Trophoblast cell (in vitro differentiated cells and primary cell): ENCODE results near the gene CDC42SE2.
"Not testable (repeated sequence)": the region's sequence is repeated elsewhere in the genome, so short reads cannot be mapped to it uniquely, and the experiment has no call there.

Experiments
- DNase-seq, 2 donors: peaks; one replicate each; pipeline ENCODE4 v3.0.0-alpha.2; 2016
- H2AFZ ChIP-seq: 2 replicates; pipeline ENCODE4 v1.6.1; 2013; ENCODE audit warnings: low read length, moderate library complexity, mild to moderate bottlenecking; ENCODE audit not compliant: insufficient read depth, poor library complexity
- H2AK5ac ChIP-seq: 2 replicates; pipeline ENCODE4 v1.6.1; 2013; ENCODE audit warnings: mild to moderate bottlenecking, low read length
- H2BK120ac ChIP-seq: 2 replicates; pipeline ENCODE4 v1.6.1; 2013; ENCODE audit warnings: low read length, mild to moderate bottlenecking, moderate library complexity; ENCODE audit not compliant: insufficient read depth, poor library complexity
- H2BK12ac ChIP-seq: 2 replicates; pipeline ENCODE4 v1.6.1; 2013; ENCODE audit warnings: mild to moderate bottlenecking, low read length, moderate library complexity
- H2BK5ac ChIP-seq: 2 replicates; pipeline ENCODE4 v1.6.1; 2013; ENCODE audit warnings: low read length, low read depth, moderate library complexity, mild to moderate bottlenecking; ENCODE audit not compliant: poor library complexity
- H3K14ac ChIP-seq: 2 replicates; pipeline ENCODE4 v1.6.1; 2013; ENCODE audit warnings: mild to moderate bottlenecking, low read length
- H3K18ac ChIP-seq: 2 replicates; pipeline ENCODE4 v1.6.1; 2013; ENCODE audit warnings: mild to moderate bottlenecking, low read length
- H3K23ac ChIP-seq: 2 replicates; pipeline ENCODE4 v1.6.1; 2013; ENCODE audit warnings: low read length
- H3K27ac ChIP-seq: 2 replicates; pipeline ENCODE4 v1.5.1; 2013; ENCODE audit warnings: low read depth, mild to moderate bottlenecking, inconsistent platforms, low read length, moderate library complexity
- H3K27me3 ChIP-seq: 2 replicates; pipeline ENCODE4 v1.6.1; 2013; ENCODE audit warnings: inconsistent platforms, mild to moderate bottlenecking, low read length, moderate library complexity; ENCODE audit not compliant: insufficient read depth
- H3K36me3 ChIP-seq, 2 experiments: 1 replicate in 1 of 2; 2 replicates in 1 of 2; pipeline ENCODE4 v1.6.1; 2013; ENCODE audit warnings: low read length in 2 of 2, mild to moderate bottlenecking in 2 of 2, moderate library complexity in 1 of 2; ENCODE audit not compliant: insufficient read depth in 2 of 2, control insufficient read depth in 1 of 2
- H3K4ac ChIP-seq: 2 replicates; pipeline ENCODE4 v1.6.1; 2013; ENCODE audit warnings: low read depth, mild to moderate bottlenecking, low read length, moderate library complexity
- H3K4me1 ChIP-seq, 2 experiments: 1 replicate in 1 of 2; 2 replicates in 1 of 2; pipeline ENCODE4 v1.6.1; 2013; ENCODE audit warnings: low read length in 2 of 2, mild to moderate bottlenecking in 2 of 2, moderate library complexity in 1 of 2; ENCODE audit not compliant: insufficient read depth in 2 of 2, control insufficient read depth in 1 of 2
- H3K4me2 ChIP-seq: 2 replicates; pipeline ENCODE4 v1.6.1; 2013; ENCODE audit warnings: inconsistent platforms, mild to moderate bottlenecking, low read length, moderate library complexity
- H3K4me3 ChIP-seq: 2 replicates; pipeline ENCODE4 v1.5.1; 2013; ENCODE audit warnings: mild to moderate bottlenecking, low read depth, low read length, inconsistent platforms
- H3K79me1 ChIP-seq: one replicate; pipeline ENCODE4 v1.6.1; 2013; ENCODE audit warnings: low read length
- H3K79me2 ChIP-seq: 2 replicates; pipeline ENCODE4 v1.6.1; 2013; ENCODE audit warnings: low read length, mild to moderate bottlenecking; ENCODE audit not compliant: control insufficient read depth, insufficient read depth, poor library complexity
- H3K9ac ChIP-seq: 2 replicates; pipeline ENCODE4 v1.6.1; 2013; ENCODE audit warnings: mild to moderate bottlenecking, low read length
- H3K9me3 ChIP-seq: 2 replicates; pipeline ENCODE4 v1.6.1; 2013; ENCODE audit warnings: low read depth, mild to moderate bottlenecking, control low read depth, inconsistent platforms, low read length; ENCODE audit not compliant: insufficient read depth
- H4K12ac ChIP-seq: 2 replicates; pipeline ENCODE4 v1.6.1; 2013; ENCODE audit warnings: low read depth, mild to moderate bottlenecking, low read length, moderate library complexity
- H4K8ac ChIP-seq: 2 replicates; pipeline ENCODE4 v1.6.1; 2013; ENCODE audit warnings: low read depth, mild to moderate bottlenecking, low read length, moderate library complexity
- H4K91ac ChIP-seq: one replicate; pipeline ENCODE4 v1.6.1; 2013; ENCODE audit warnings: low read depth, mild to moderate bottlenecking, low read length, moderate library complexity
- WGBS: extraction: QIAGEN DNeasy Blood & Tissue Kit; methylation state at CpG from one replicate; pipeline ENCODE4 v1.1.7; 2013; ENCODE audit warnings: missing lambda C conversion rate; ENCODE audit not compliant: insufficient read length, insufficient coverage; ENCODE audit errors: extremely low coverage; 5-methylcytosine and 5-hydroxymethylcytosine counted together

The CDC42SE2 gene

DNA sequence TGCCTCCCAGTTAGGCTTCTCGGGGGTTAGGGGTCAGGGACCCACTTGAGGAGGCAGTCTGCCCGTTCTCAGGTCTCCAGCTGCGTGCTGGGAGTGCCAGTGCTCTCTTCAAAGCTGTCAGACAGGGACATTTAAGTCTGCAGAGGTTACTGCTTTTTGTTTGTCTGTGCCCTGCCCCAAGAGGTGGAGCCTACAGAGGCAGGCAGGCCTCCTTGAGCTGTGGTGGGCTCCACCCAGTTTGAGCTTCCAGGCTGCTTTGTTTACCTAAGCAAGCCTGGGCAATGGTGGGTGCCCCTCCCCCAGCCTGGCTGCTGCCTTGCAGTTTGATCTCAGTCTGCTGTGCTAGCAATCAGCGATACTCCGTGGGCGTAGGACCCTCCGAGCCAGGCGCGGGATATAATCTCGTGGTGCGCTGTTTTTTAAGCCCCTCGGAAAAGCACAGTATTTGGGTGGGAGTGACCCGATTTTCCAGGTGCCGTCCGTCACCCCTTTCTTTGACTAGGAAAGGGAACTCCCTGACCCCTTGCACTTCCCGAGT, 48.5 kb downstream of the CDC42SE2 start:
- H4K12ac ChIP-seq, result peak overlapping the region; percentile 43
- not testable (repeated sequence) for H2BK5ac ChIP-seq, H3K79me1 ChIP-seq, H3K27me3 ChIP-seq, H2BK120ac ChIP-seq, H3K14ac ChIP-seq, H3K79me2 ChIP-seq, H3K23ac ChIP-seq, H3K4me1 ChIP-seq, H2AFZ ChIP-seq, H3K9ac ChIP-seq, DNase-seq, H2AK5ac ChIP-seq, H3K4me3 ChIP-seq, H3K27ac ChIP-seq, H3K36me3 ChIP-seq, H3K9me3 ChIP-seq, H2BK12ac ChIP-seq
- peak overlapping the region; percentile 82 for H3K18ac ChIP-seq
- H4K91ac ChIP-seq, result peak overlapping the region; percentile 43
- WGBS, result no CpG with 5 or more reads among the region's 16 CpGs
- peak overlapping the region; percentile 56 for H3K4me2 ChIP-seq
- H3K4ac ChIP-seq, result peak overlapping the region; percentile 75
- H4K8ac ChIP-seq, result peak overlapping the region; percentile 65

DNA sequence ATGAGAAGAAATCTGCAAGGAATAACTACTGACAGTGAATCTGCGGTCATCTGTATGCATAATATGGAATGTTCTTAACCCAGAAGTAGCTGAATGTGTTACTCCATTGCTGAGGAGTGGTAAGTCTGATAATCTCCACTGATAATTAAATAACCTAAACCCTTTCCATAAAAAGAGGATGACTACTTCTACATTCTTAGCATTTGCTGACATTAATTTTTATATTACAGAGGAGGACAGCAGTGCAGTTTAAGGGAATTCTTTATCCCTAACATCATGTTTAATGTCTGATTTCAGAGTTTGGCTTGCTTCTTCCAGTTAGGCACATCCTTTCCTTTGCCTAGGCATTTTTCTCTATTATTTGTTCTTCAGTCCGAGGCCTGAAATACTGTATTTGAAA, 52.2 kb downstream of the CDC42SE2 start:
- WGBS, result no CpG with 5 or more reads among the region's 2 CpGs
- Histone ChIP-seq H3K27me3 (no peaks in the 10 kb centered on the region), H4K91ac (no peak overlapping the region), H3K4ac (no peak overlapping the region), H3K4me2 (no peak overlapping the region), H4K12ac (no peak overlapping the region), H2BK5ac (no peak overlapping the region), H2AFZ (no peak overlapping the region), H3K79me1 (peaks cover 2% of the 10 kb centered on the region), H3K9me3 (no peaks in the 10 kb centered on the region), H3K14ac (no peak overlapping the region), H3K4me1 (peaks cover 2 to 6% of the 10 kb centered on the region in 2 experiments), H3K23ac (no peak overlapping the region), H4K8ac (no peak overlapping the region), H3K18ac (no peak overlapping the region), H2AK5ac (no peak overlapping the region), H3K9ac (no peak overlapping the region), H3K27ac (no peak overlapping the region), H3K4me3 (no peak overlapping the region), H2BK12ac (no peak overlapping the region), H2BK120ac (no peak overlapping the region), H3K79me2 (peaks cover 2% of the 10 kb centered on the region), H3K36me3 (peaks cover 0 to 2% of the 10 kb centered on the region in 2 experiments)
- peak in 1 of 2 donors; percentile 54 for DNase-seq

DNA sequence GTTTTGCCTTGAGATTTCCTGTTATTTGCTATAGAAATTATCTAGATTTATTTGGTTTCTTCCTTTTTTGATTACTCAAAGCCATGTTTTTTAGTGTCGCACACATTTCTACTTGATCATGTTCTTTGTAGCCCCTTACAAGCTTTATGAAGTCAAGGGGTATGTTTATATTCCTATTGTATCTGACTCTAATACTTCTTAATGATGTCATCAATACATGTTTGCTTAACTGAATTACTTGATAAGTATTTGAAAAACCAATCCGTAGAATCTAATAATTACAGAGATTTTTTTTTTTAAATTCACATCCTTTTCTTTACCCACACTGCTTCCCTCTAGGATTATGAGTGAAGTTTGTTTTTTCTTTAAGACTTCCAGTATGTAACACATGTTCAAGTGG, 53.0 kb downstream of the CDC42SE2 start:
- no CpG with 5 or more reads among the region's 2 CpGs for WGBS
- Histone ChIP-seq H2BK12ac (no peak overlapping the region), H4K12ac (no peak overlapping the region)

DNA sequence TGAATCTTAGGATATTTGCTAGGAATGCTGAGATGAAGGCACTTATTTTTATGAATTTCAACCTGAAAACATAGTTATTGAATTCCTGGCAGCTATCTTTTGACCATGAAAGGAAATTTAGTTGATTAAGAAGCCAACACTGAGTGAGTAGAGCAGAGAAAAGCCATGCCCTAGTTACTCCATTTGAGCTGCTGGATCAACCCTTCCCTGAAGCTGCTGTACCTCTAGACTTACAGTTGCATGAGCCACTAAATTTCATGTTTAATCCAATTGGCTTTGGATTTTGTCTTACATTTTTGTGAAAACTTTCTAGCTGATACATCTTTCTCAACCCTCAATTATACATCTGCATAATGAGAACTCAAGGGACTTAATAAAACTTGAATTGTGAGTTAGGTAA, 54.6 kb downstream of the CDC42SE2 start:
- Histone ChIP-seq H3K4ac (no peak overlapping the region), H3K27ac (no peak overlapping the region), H2BK5ac (no peak overlapping the region), H3K23ac (no peak overlapping the region), H3K9ac (no peak overlapping the region), H4K12ac (no peak overlapping the region), H2AFZ (no peak overlapping the region), H3K36me3 (peaks cover 0 to 2% of the 10 kb centered on the region in 2 experiments), H3K9me3 (no peaks in the 10 kb centered on the region), H2BK12ac (no peak overlapping the region), H3K79me2 (peaks cover 2% of the 10 kb centered on the region), H4K91ac (no peak overlapping the region), H3K79me1 (no peaks in the 10 kb centered on the region), H2BK120ac (no peak overlapping the region), H3K14ac (no peak overlapping the region), H4K8ac (no peak overlapping the region), H3K4me3 (no peak overlapping the region), H3K4me1 (peaks cover 2% of the 10 kb centered on the region in 2 experiments), H3K27me3 (no peaks in the 10 kb centered on the region), H3K4me2 (no peak overlapping the region), H3K18ac (no peak overlapping the region), H2AK5ac (no peak overlapping the region)
- no peak for DNase-seq

More for the DNA sequence above, 53.0 kb downstream of the CDC42SE2 start:
- H2BK5ac ChIP-seq, result no peak overlapping the region
- no peak overlapping the region for H3K9ac ChIP-seq
- no peak overlapping the region for H4K8ac ChIP-seq
- H2AK5ac ChIP-seq, result no peak overlapping the region
- no peak overlapping the region for H2BK120ac ChIP-seq
- H3K14ac ChIP-seq, result no peak overlapping the region
- no peaks in the 10 kb centered on the region for H3K27me3 ChIP-seq
- H3K36me3 ChIP-seq, result peaks cover 0 to 2% of the 10 kb centered on the region in 2 experiments
- H4K91ac ChIP-seq, result no peak overlapping the region
- H3K27ac ChIP-seq, result no peak overlapping the region
- DNase-seq, result no peak
- H3K79me2 ChIP-seq, result peaks cover 2% of the 10 kb centered on the region
- peaks cover 2 to 6% of the 10 kb centered on the region in 2 experiments for H3K4me1 ChIP-seq
- no peak overlapping the region for H3K4me3 ChIP-seq
- H3K79me1 ChIP-seq, result peaks cover 2% of the 10 kb centered on the region
- no peak overlapping the region for H3K18ac ChIP-seq
- H3K4me2 ChIP-seq, result no peak overlapping the region
- H3K9me3 ChIP-seq, result no peaks in the 10 kb centered on the region
- H3K23ac ChIP-seq, result no peak overlapping the region
- no peak overlapping the region for H3K4ac ChIP-seq
- H2AFZ ChIP-seq, result no peak overlapping the region
